GM04503 (cell line): ENCODE results near the gene ATM.
"Not testable (repeated sequence)": the region's sequence is repeated elsewhere in the genome, so short reads cannot be mapped to it uniquely, and the experiment has no call there.

ENCODE experiments used
- DNase-seq: peaks from one replicate; pipeline ENCODE4 v3.0.0-alpha.2; 2012; ENCODE audit warnings: low read depth

Gene ATM

DNA sequence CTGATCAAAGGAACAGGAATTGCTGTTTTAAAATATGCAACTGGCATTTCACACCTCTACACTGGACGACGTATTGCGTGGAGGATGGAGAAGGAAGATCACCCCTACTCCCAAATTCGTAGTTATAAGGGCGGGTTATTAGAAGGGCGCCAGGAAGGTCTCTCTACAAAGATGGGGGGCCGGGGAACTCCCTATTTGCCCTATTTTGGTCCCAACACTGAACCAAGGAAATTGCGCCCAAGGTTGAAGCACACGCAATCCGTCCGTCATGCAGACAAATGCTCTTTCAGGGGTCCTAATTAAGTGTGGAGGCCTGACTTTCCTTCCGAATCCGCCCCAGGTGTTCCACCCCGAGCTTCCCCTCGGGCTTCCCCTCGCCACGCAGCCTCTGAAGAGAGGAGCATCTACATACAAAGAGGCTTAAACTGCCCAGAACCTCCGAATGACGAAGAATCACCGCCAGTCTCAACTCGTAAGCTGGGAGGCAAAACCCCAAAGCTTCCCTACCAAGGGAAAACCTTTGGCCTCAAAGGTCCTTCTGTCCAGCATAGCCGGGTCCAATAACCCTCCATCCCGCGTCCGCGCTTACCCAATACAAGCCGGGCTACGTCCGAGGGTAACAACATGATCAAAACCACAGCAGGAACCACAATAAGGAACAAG lies 825 bp upstream of the ATM start:
- no peak for DNase-seq

DNA sequence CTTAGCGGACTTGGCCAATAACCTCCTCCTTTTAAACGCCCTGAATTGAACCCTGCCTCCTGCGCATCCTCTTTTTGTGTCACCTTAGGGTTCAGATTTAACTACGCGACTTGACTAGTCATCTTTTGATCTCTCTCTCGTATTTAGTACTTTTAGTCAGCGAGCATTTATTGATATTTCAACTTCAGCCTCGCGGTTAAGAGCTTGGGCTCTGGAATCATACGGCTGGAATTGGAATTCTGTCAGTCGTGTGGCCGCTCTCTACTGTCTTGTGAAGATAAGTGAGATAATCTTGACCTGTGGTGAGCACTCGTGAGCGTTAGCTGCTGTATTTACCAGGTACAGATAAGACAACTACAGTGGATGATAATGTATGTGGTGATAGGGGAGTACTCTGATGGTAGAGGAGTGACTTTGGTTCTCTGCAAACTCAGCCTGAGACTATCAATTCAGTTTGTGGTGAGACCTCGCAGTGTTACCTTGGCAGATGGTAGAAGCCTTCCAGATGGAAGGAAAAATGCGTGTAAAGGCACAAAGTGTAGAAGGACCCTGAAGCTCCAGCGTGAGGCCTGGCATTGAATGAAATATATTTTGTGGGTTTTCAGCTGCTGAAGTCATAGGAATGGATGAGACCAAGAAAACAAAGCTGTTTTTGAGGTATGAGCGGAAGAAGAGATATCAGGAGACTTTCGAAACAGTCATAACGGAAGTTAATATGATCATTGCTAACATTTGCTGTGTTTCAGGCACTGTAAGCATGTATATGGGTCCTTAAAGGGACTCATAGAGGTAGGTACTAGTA lies 682 bp downstream of the ATM start:
- DNase-seq: no peak

DNA sequence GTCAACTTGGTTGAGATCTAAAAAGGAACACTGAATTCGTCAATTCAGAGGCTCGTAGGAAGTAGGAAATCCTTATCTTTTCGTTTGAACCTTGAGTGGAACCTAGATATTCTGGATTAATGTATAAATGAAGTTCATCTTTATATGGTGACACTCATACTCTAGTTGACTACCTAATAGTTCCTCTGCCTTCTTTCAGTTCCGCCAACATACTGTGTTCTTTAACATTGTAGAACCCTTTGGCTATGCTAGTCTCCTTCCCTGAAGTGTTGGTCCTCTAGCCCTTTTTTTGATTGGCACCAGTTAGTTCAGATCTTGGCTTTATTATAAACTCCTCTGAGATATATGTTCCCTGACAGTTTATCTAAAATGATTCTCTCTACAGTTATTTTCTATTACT lies 1.5 kb downstream of the ATM start:
- DNase-seq: no peak

DNA sequence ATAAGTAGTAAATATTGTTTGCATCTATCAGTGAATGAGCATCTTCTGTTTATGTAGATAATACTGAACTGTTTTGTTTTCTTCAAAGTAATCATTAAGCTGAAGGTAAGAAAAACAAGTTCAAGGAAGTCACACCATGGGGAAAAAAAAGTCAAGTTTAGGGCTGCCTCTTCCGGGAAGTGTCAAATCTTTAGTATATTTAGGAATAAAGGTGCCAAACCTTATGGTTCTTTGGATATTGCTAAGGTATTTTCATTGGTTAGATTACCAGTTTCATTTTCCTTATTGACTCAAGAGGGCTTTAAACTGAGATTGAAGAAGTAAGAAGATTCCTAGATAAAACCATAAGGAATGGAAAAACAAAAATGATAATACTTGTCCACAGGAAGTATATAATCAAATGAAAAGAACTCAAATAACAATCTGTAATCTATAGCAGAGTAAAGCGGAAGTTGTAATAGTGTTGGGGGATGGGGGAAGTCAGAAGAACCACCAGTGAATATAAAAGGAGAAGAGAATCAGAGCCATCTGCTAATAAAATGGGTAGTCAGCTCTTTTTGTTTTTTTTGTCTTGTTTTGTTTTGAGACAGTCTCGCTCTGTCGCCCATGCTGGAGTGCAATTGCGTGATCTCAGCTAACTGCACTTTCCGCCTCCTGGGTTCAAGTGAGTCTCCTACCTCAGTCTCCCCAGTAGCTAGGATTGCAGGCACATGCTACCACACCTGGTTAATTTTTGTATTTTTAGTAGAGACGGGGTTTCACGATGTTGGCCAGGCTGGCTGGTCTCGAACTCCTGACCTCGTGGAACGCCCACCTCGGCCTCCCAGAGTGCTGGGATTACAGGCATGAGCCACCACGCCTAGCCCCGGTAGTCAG lies 2.3 kb downstream of the ATM start:
- DNase-seq: no peak

DNA sequence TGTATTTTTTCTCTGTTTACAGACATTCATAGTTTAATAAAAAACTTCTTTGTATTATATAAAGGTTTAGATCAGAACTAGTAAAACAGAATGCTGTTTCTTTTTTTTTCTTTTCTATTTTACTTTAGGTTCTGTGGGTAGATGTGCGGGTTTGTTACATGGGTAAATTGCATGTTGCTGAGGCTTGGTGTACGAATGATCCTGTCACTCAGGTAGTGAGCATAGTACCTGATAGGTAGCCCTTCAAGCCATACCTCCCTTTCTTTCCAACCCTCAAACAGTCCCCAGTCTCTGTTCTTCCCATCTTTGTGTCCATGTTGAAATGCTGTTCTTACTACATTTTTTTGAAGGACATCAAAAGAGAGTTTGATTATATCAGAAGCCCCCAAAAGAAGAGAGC lies 3.2 kb downstream of the ATM start:
- no peak for DNase-seq

DNA sequence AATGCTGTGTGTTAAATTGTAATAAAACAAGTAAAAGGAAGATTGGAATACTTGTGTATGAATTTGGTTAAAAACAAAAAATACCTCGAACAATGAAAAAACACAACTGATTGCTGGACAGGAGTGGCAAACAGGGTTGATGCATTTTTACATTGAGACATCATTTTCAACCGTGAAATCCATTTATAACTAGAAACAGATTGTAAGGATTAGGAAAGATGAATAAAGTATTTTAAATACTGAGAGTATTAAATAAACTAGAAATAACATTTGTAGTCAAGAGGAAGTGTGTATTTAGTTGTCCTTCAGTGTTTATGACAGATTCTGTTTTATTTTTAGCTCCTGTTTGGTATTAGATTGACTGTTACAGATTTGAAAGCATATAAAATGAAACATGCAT lies 5.4 kb downstream of the ATM start:
- no peak for DNase-seq

DNA sequence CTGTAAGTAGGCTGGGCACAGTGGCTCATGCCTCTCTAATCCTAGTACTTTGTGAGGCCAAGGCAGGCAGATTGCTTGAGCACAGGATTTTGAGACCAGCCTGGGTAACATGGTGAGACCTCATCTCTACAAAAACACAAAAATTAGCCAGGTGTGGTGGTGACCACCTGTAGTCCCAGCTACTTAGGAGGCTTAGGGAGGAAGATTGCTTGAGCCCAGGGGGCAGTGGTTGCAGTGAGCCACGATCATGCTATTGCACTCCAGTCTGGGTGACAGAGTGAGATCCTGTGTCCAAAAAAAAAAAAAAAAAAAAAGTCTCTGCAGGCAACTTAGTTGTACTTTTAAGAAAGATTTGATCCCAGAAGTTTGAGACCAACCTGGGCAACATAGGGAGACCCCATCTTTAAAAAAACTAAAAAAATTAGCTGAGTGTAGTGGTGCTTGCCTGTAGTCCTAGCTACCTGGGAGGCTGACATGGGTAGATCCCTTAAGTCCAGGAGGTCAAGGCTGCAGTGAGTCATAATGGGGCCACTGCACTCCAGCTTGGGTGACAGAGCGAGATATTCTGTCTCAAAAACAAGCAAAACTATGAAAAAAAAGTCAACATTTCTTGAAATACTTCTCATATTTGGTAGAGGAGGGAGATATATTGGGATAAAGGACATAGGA lies 10.5 kb downstream of the ATM start:
- no peak for DNase-seq

DNA sequence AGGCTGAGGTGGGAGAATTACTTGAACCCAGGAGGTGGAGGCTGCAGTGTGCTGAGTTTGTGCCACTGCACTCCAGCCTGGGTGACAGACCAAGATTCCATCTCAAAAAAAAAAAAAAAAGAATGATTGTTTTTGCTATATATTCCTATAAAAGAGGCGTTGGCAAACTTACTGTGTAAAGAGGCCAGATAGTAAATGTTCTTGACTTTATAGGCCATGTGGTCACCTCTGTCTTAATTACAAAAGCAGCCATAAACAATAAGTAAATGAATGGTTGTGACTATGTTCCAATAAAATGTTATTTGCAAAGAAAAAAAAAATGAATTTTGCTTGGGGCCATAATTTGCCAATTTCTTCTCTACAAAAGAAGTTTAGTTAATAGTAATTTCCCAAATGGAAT lies 12.3 kb downstream of the ATM start:
- no peak for DNase-seq

DNA sequence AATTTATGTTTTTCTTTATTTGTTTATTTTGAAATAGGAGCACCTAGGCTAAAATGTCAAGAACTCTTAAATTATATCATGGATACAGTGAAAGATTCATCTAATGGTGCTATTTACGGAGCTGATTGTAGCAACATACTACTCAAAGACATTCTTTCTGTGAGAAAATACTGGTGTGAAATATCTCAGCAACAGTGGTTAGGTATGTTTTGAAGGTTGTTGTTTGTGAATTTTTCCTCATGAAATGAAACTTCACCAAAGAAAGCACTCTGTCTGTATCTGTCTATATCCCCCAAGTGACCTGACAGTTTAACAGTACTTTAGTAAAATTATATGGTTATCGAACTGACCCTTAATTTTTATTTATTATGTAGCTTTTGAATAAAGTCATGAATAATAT lies 12.8 kb downstream of the ATM start:
- DNase-seq: no peak

DNA sequence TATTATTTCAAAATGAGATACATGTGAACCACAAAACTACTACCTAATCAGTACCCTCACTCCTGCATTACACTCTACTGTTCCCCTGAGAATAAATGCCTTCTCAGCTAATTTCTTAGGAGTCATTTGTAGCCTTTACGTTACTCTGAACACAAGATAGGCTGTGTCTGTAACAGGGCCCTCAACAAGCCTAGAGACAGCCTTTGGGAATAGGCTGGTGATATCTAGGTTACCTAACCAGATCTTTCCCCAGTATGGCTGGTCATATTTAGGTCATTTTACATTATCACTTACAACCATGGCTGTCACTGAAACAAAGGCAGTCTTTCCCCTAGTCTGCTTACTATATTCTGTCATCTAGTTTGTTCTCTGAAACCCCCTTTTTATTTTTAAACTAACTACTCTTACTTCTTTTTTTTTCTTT lies 14.2 kb downstream of the ATM start:
- DNase-seq: no peak

DNA sequence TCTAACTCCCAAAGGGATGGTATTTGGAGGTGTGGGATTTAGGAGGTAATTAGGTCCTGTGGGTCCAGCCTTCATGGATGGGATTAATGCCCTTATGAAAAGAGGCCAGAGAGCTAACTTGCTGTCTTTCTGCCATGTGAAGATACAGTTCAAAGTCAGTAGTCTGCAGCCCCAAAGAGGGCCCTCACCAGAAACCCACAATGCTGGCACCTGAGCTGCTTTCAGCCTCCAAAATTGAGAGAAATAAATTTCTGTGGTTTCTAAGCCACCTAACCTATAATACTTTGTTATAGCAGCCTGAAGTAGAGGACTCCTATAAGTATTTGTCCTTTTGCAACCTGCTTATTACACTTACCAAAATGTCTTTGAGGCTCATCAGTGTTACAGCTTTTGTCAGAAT lies 16.2 kb downstream of the ATM start:
- DNase-seq: no peak

DNA sequence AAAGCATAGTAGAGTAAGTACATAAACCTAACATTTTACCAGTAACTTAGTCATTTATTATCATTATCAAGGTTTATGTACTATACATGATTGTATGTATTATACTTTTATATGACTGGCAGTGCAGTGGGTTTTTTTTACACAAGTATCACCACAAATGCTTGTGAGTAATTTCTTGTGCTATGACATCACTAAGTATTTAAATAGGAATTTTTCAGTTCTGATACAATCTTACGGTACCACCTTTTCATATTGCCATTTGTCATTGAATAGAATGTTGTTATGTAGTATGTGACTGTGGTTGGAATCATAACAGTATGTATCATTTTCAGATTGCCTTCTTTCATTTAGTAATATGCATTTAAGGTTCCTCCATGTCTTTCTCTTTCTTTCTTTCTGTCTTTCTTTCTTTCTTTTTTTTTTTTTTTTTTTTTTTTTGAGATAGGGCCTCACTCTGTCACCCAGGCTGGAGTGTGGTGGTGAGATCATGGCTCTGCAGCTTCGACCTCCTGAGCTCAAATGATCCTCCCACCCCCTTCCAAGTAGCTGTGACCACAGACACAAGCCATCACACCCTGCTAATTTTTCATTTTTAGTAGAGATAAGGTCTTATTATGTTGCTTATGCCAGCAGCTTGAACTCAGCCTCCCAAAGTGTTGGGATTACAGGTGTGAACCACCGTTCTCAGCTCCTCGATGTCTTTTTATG lies 18.6 kb downstream of the ATM start:
- DNase-seq: no peak

DNA sequence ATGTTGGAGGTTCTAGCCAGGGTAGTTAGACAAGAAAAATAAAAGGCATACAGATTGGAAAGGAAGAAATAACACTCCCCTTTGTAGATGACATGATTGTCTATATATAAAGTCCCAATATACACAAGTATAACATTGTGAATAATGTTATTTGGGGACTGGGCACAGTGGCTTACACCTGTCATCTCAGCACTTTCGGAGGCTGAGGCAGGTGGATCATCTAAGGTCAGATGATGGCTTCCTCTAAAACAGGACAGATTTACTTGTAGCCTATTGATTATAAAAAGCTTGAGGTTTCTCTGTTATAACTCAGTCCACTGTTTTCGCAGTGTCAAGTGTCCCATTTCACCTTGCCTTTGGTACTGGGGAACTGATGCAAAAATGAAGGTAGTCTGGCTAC lies 19.6 kb downstream of the ATM start:
- no peak for DNase-seq

DNA sequence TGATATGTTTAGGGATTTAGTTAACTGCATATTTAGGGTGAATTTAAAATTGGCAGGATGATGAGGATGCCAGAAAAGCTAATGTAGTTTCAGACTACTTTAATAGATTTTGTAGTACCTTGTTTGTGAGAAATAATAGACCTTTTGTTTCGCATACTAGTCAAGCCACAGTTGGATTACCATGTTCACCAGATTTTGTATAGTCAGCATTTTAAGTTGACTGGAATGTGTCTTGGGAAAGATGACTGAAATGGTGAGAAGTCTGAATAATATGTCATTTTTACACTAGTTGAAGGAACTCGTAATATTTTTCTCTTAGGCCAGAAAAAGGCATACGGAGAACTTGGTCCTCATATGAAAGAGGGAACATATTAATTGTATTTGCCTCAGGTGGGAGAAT lies 23.4 kb downstream of the ATM start:
- DNase-seq: no peak

DNA sequence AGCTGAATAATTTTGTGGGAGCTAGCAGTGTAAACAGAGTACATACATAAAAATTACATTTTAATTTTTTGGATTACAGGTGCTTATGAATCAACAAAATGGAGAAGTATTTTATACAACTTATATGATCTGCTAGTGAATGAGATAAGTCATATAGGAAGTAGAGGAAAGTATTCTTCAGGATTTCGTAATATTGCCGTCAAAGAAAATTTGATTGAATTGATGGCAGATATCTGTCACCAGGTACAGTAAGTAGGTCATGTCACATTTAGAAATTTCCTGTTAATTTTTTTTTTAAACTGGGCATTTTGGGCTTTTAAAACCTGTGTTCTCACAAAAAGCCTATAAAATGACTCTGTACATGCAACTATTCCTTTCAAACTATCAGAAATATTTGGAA lies 24.0 kb downstream of the ATM start:
- DNase-seq: no peak

DNA sequence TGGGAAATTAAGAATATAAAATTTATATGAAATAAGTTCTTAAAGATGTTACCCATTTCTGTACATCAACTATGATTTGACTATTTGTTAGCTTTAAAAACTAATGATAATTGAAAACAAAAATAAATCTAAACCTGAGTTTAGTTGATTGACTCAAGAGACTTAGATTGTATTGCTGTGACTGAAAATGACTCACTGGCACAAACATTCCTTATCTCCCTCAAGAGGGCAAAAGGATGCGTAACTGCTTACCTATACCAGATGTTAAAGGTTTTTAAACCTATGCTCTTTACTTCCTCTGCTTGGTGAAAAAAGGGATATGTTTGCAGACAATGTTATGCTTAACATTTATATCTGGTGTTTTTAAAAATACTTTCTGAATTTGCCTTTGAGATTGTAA lies 30.3 kb downstream of the ATM start:
- DNase-seq: no peak

DNA sequence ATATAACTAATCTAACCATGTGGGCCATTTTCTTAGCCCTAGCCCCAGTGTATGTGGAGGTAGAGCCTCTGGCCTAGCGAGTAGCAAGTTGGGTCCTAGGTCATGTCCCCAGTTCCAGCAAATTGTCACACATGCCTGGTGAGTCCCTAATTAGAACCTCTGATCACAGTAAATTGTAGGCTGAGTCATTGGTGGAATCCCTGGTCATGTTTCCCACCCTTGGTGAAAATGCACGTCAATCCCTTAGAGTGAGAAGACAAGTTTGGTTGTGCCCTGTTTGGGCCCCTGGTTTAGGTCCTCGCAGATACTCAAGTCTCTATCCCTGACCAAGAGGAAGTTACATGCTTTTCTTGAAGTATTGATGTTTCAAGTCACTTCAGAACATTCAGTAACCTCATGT lies 46.7 kb downstream of the ATM start:
- no peak for DNase-seq

DNA sequence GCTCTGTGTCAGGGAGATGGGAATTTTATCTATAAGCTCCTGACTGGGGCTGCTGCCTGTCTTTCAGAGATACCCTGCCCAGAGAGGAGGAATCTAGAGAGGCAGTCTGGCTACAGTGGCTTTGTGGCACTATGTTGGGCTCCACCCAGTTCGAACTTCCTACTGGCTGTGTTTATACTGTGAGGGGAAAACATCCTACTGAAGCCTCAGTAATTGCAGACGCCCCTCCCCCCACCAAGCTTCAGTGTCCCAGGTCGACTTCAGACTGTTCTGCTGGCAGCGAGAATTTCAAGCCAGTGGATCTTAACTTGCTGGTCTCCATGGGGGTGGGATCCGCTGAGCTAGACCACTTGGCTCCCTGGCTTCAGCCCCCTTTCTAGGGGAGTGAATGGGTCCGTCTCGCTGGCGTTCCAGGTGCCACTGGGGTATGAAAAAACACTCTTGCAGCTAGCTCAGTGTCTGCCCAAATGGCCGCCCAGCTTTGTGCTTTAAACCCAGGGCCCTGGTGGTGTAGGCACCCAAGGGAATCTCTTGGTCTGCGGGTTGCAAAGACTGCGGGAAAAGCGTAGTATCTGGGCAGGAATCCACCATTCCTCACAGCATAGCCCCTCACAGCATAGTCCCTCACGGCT lies 54.2 kb downstream of the ATM start:
- not testable (repeated sequence) for DNase-seq

DNA sequence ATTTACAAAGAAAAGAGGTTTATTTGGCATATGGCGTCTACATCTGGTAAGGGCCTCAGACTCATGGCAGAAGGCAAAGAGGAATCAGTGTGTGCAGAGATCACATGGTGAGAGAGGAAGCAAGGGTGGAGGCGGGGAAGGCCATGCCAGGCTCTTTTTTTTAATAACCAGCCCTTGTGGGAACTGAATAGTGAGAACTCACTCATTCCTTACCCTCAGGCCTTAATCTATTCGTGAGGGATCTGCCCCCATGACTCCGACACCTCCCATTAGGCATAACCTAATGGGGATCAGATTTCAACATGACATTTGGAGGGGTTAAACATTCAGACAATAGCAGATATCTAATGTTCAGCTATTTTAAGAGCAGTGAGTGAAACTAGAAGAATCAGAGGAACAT lies 55.7 kb downstream of the ATM start:
- DNase-seq: no peak

DNA sequence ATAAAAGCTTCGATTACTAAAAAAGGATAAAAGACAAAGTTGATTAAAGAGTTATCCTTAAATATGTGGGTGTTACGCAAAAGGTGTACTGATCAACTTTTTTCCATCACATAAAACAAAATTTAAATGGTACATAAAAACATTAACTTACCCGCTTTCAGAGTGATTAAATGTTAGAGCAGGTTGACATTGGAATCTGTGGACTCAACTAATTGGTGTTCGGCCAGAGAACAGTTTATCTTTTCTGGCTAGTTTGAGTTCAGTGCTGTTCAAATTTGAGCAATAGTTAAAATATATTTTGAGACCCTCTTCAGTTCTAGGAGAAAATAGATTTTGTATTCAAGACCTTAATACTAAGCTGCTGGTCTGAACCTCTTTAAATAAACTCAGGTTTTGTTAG lies 56.1 kb downstream of the ATM start:
- DNase-seq: no peak

DNA sequence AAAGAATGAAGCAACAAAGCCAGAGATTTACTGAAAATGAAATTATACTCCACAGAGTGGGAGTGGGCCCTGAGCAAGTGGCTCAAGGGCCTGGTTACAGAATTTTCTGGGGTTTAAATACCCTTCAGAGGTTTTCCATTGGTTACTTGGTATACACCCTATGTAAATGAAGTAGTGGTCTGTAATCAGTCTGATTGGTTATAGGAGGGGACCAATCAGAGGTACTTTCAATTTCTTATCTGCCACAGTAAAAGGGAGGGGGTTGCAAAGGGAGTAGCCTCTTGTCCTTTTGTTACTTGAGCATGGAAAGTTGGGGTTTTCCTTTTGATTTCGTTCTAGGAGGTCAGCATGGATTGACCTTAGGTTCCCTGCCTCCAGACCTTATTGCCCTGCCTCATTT lies 63.5 kb downstream of the ATM start:
- no peak for DNase-seq
